IMR-90 (cell line): ENCODE results near the gene LHPP. TPM values are rescaled to one million over a fixed set of nuclear protein-coding genes. Genes with fewer than 3 reads are reported as not detected.

Experiments used
- ATAC-seq: fragments of 200-7000 bp; cut with Tn5 transposase; 2 replicates; pipeline ENCODE4 v1.9.1; 2020; ENCODE audit warnings: low read depth, mild to moderate bottlenecking, moderate library complexity
- BruUV-seq: library from RNA; stranded (reverse); fragments of 400-500 nt; replicated peaks from 2 replicates; lab custom pipeline; 2021; lab: Mats Ljungman, UMichigan
- CTCF ChIA-PET: fragments of 300-600 bp; formaldehyde crosslinking; extraction: SDS; loops from one replicate; lab custom pipeline; 2021; ENCODE audit warnings: antibody characterized with exemption; lab: Yijun Ruan, JAX
- POLR2A ChIA-PET: fragments of 300-600 bp; sonication (Branson Sonifier 250); formaldehyde crosslinking; loops from one replicate; lab custom pipeline; 2022; ENCODE audit warnings: antibody characterized with exemption; ENCODE audit not compliant: unreplicated experiment; lab: Charles Lee
- DNase-seq: peaks from one replicate; pipeline ENCODE4 v3.0.0; 2013
- H2AFZ ChIP-seq: replicated peaks from 2 replicates; pipeline ENCODE3; 2013; ENCODE audit warnings: low read length, mild to moderate bottlenecking; ENCODE audit not compliant: poor library complexity
- H2AK5ac ChIP-seq: 2 replicates; pipeline ENCODE4 v1.6.1; 2013; ENCODE audit warnings: low read depth, low read length, inconsistent platforms
- H2AK9ac ChIP-seq: replicated peaks from 2 replicates; pipeline ENCODE3; 2013; ENCODE audit warnings: mild to moderate bottlenecking, low read depth, low read length, moderate library complexity; ENCODE audit not compliant: poor library complexity
- H2BK120ac ChIP-seq: 2 replicates; pipeline ENCODE4 v1.6.1; 2013; ENCODE audit warnings: low read depth, low read length, inconsistent platforms
- H2BK15ac ChIP-seq: 3 replicates; pipeline ENCODE4 v1.6.1; 2013; ENCODE audit warnings: low read depth, low read length, inconsistent platforms
- H2BK20ac ChIP-seq: 2 replicates; pipeline ENCODE4 v1.6.1; 2013; ENCODE audit warnings: low read depth, mild to moderate bottlenecking, inconsistent platforms, low read length, moderate library complexity
- H2BK5ac ChIP-seq: 2 replicates; pipeline ENCODE4 v1.6.1; 2013; ENCODE audit warnings: mild to moderate bottlenecking, low read depth, low read length, inconsistent platforms; ENCODE audit not compliant: poor library complexity, severe bottlenecking
- H3K14ac ChIP-seq: replicated peaks from 2 replicates; pipeline ENCODE4 v1.6.1; 2013; ENCODE audit warnings: low read depth, low read length, inconsistent platforms
- H3K18ac ChIP-seq: 2 replicates; pipeline ENCODE4 v1.6.1; 2013; ENCODE audit warnings: low read depth, low read length, control low read depth
- H3K23ac ChIP-seq: 2 replicates; pipeline ENCODE4 v1.6.1; 2013; ENCODE audit warnings: low read depth, low read length, inconsistent platforms
- H3K27ac ChIP-seq: 2 replicates; pipeline ENCODE4 v1.5.1; 2013; ENCODE audit warnings: mild to moderate bottlenecking, control low read depth, low read length; ENCODE audit not compliant: insufficient read depth
- H3K27me3 ChIP-seq: 2 replicates; pipeline ENCODE4 v1.6.1; 2013; ENCODE audit warnings: low read length; ENCODE audit not compliant: control insufficient read depth, insufficient read depth
- H3K36me3 ChIP-seq: 2 replicates; pipeline ENCODE4 v1.6.1; 2013; ENCODE audit warnings: low read length, mixed read lengths; ENCODE audit not compliant: control insufficient read depth, insufficient read depth
- H3K4ac ChIP-seq: 2 replicates; pipeline ENCODE4 v1.6.1; 2013; ENCODE audit warnings: low read depth, low read length, inconsistent platforms
- H3K4me1 ChIP-seq: 2 replicates; pipeline ENCODE4 v1.6.1; 2013; ENCODE audit warnings: low read length, mixed read lengths; ENCODE audit not compliant: control insufficient read depth, insufficient read depth
- H3K4me2 ChIP-seq: 2 replicates; pipeline ENCODE4 v1.6.1; 2013; ENCODE audit warnings: low read depth, mild to moderate bottlenecking, control low read depth, low read length, moderate library complexity
- H3K4me3 ChIP-seq: 2 replicates; pipeline ENCODE4 v1.5.1; 2013; ENCODE audit warnings: low read depth, mild to moderate bottlenecking, control low read depth, low read length, moderate library complexity; ENCODE audit not compliant: insufficient read depth
- H3K56ac ChIP-seq: 2 replicates; pipeline ENCODE4 v1.6.1; 2013; ENCODE audit warnings: low read length, inconsistent platforms; ENCODE audit not compliant: insufficient read depth; ENCODE audit errors: extremely low read depth
- H3K79me1 ChIP-seq, 2 experiments: 2 replicates each; pipeline ENCODE4 v1.6.1; 2013; ENCODE audit warnings: low read length in 2 of 2, inconsistent platforms in 1 of 2, low read depth in 1 of 2
- H3K9ac ChIP-seq: 2 replicates; pipeline ENCODE4 v1.6.1; 2013; ENCODE audit warnings: low read depth, low read length, control low read depth
- H3K9me1 ChIP-seq: 2 replicates; pipeline ENCODE4 v1.6.1; 2013; ENCODE audit warnings: low read length, inconsistent platforms; ENCODE audit not compliant: insufficient read depth
- H3K9me3 ChIP-seq: 2 replicates; pipeline ENCODE4 v1.6.1; 2013; ENCODE audit warnings: low read length; ENCODE audit not compliant: control insufficient read depth, insufficient read depth
- H4K20me1 ChIP-seq: 2 replicates; pipeline ENCODE4 v1.6.1; 2013; ENCODE audit warnings: low read length, inconsistent platforms; ENCODE audit not compliant: insufficient read depth
- H4K5ac ChIP-seq: 2 replicates; pipeline ENCODE4 v1.6.1; 2013; ENCODE audit warnings: mild to moderate bottlenecking, low read depth, low read length, control low read depth
- H4K8ac ChIP-seq, 2 experiments: 2 replicates each; pipeline ENCODE4 v1.6.1; 2013; ENCODE audit warnings: low read depth in 2 of 2, low read length in 2 of 2, control low read depth in 1 of 2, inconsistent platforms in 1 of 2
- H4K91ac ChIP-seq: 2 replicates; pipeline ENCODE4 v1.6.1; 2013; ENCODE audit warnings: low read depth, low read length, inconsistent platforms; ENCODE audit not compliant: insufficient read depth
- CEBPB ChIP-seq: IDR thresholded peaks from 2 replicates; pipeline ENCODE4 v1.6.1; 2012; ENCODE audit warnings: low read depth, low read length, improper control_type of control experiment
- MAZ ChIP-seq: IDR thresholded peaks from 2 replicates; pipeline ENCODE4 v1.6.1; 2012; ENCODE audit warnings: low read depth, mild to moderate bottlenecking, low read length, improper control_type of control experiment, moderate library complexity, borderline replicate concordance
- MXI1 ChIP-seq: IDR thresholded peaks from 2 replicates; pipeline ENCODE4 v1.6.1; 2012; ENCODE audit warnings: low read depth, mild to moderate bottlenecking, low read length, moderate library complexity, borderline replicate concordance
- RFX5 ChIP-seq: IDR thresholded peaks from 2 replicates; pipeline ENCODE4 v1.8.0; 2012; ENCODE audit warnings: low read depth, mild to moderate bottlenecking, low read length, moderate library complexity
- whole genome bisulfite sequencing, 2 experiments: methylation state at CpG; one replicate each; pipeline versions ENCODE4 v1.1.5 to v1.1.7; 2013; ENCODE audit warnings: missing lambda C conversion rate in 2 of 2; ENCODE audit not compliant: insufficient read length in 1 of 2; ENCODE audit errors: extremely low coverage in 2 of 2; 5-methylcytosine and 5-hydroxymethylcytosine counted together
- dilution Hi-C: fragments of 300-500 bp; cut with HindIII; formaldehyde crosslinking; loops from one replicate; pipeline ENCODE4 v1.14.3; 2018; ENCODE audit warnings: low sequenced_read_pairs; ENCODE audit not compliant: unreplicated experiment
- in situ Hi-C: fragments of 300-500 bp; cut with MboI; formaldehyde crosslinking; loops from 3 replicates; pipeline ENCODE4 v1.14.3; 2019; ENCODE audit warnings: low sequenced_read_pairs, inconsistent platforms, mixed read lengths
- intact Hi-C: fragments of 100-400 bp; cut with micrococcal nuclease; formaldehyde crosslinking; loops from 2 replicates; pipeline ENCODE4 v1.10.0; 2022
- polyA plus RNA-seq, 3 experiments: library from polyadenylated mRNA; depleted of rRNA; stranded (reverse); fragments of >200 nt; gene quantifications; 2 replicates each; pipeline ENCODE4 v1.2.3, GENCODE V29; 2012; ENCODE audit warnings: low replicate concordance in 1 of 3
- total RNA-seq: library from RNA; depleted of rRNA; stranded (reverse); fragments of >200 nt; gene quantifications from 2 replicates; pipeline ENCODE4 v1.2.3, GENCODE V29; 2012

Gene LHPP
- total and polyA plus RNA-seq, 2 of the 4 experiments (the other 2 are of a cell fraction): 2.7 to 8.3 TPM

GRCh38 chr10:124604214-124605000 lies 142.8 kb downstream of the LHPP start:
- Histone ChIP-seq H3K27me3 (peaks cover 3% of the 10 kb centered on the region; the same call in 1 of the 2 replicates), H3K36me3 (no peaks in the 10 kb centered on the region), H3K27ac (no peak overlapping the region), H3K56ac (no peak overlapping the region), H3K4ac (no peak overlapping the region), H2BK120ac (no peak overlapping the region), H3K23ac (no peak overlapping the region), H3K9me3 (no peaks in the 10 kb centered on the region), H2BK5ac (no peak overlapping the region), H2AFZ (no peak overlapping the region), H3K14ac (no peak overlapping the region), H4K91ac (no peak overlapping the region), H3K9ac (no peak overlapping the region), H3K18ac (no peak overlapping the region), H3K4me3 (no peak overlapping the region), H2BK20ac (no peak overlapping the region), H3K4me1 (no peaks in the 10 kb centered on the region), H4K20me1 (no peaks in the 10 kb centered on the region), H2AK9ac (no peak overlapping the region), H3K4me2 (no peak overlapping the region), H2AK5ac (no peak overlapping the region), H3K79me1 (no peaks in the 10 kb centered on the region), H4K8ac (no peak overlapping the region), H2BK15ac (no peak overlapping the region), H3K9me1 (no peaks in the 10 kb centered on the region), H4K5ac (no peak overlapping the region)
- CTCF ChIA-PET: no interaction called here
- dilution Hi-C loops (no loop called here), intact Hi-C loops (loop anchor here (2.0 kb wide), 1 partner anchor 60 kb away; no protein-coding TSS in a partner anchor), in situ Hi-C loops (no loop called here)
- POLR2A ChIA-PET: no interaction called here
- TF ChIP-seq MAZ (no peak), RFX5 (no peak), CEBPB (no peak), MXI1 (no peak)
- no peak for ATAC-seq
- 80% methylated on average over 12 of the region's 22 CpGs; no CpG with 5 or more reads in 1 of the 2 experiments for WGBS, 2 experiments
- no peak for DNase-seq
- no TSS peak for BruUV-seq
